K562 (cell line): ENCODE results near the gene C6orf163. TPM values are rescaled to one million over a fixed set of nuclear protein-coding genes. Genes with fewer than 3 reads are reported as not detected.

Source experiments
- CBX3 ChIP-seq, 2 experiments: IDR thresholded peaks; 1 replicate in 1 of 2; 2 replicates in 1 of 2; pipeline ENCODE4 v1.6.1; 2012; ENCODE audit warnings: inconsistent platforms in 2 of 2, low read length in 2 of 2, borderline replicate concordance in 1 of 2, control low read depth in 1 of 2
- CREB1 ChIP-seq, 2 experiments: sonication (generic) in 1 of 2; formaldehyde crosslinking in 1 of 2; IDR thresholded peaks; 2 replicates each; pipeline versions ENCODE4 v1.6.1 to v1.8.0; 2012 to 2022; ENCODE audit warnings: inconsistent platforms in 1 of 2, mild to moderate bottlenecking in 1 of 2, missing genetic modification reagents in 1 of 2, moderate library complexity in 1 of 2
- FOSL1 ChIP-seq: fragments of 200-800 bp; sonication (Bioruptor generic); conservative IDR thresholded peaks from 2 replicates; pipeline ENCODE4 v1.6.1; 2016; ENCODE audit warnings: missing genetic modification characterization, missing compliant biosample characterization
- FOXM1 ChIP-seq, 2 experiments: fragments of 450-650 bp in 1 of 2; sonication (generic) in 1 of 2; formaldehyde crosslinking in 1 of 2; IDR thresholded peaks; 2 replicates each; pipeline versions ENCODE4 v1.6.1 to v1.9.0; 2017 to 2022; ENCODE audit warnings: low read depth in 2 of 2, mild to moderate bottlenecking in 2 of 2, missing genetic modification reagents in 1 of 2, moderate library complexity in 1 of 2
- FUS ChIP-seq: fragments of 200-400 bp; formaldehyde crosslinking; optimal IDR thresholded peaks from 2 replicates; pipeline ENCODE3; 2017; ENCODE audit warnings: low read depth, low read length
- JUND ChIP-seq, 2 experiments: IDR thresholded peaks; 2 replicates in 1 of 2; 3 replicates in 1 of 2; pipeline ENCODE4 v1.6.1; 2011; ENCODE audit warnings: borderline replicate concordance in 2 of 2, low read depth in 2 of 2, low read length in 2 of 2, improper control_type of control experiment in 1 of 2, missing biosample characterization in 1 of 2, missing genetic modification characterization in 1 of 2, missing genetic modification reagents in 1 of 2
- NONO ChIP-seq, 2 experiments: fragments of 200-400 bp in 1 of 2; fragments of 450-650 bp in 1 of 2; formaldehyde crosslinking in 1 of 2; IDR thresholded peaks; 2 replicates each; pipeline ENCODE4 v1.6.1; 2017; ENCODE audit warnings: low read depth in 2 of 2, mild to moderate bottlenecking in 2 of 2, moderate library complexity in 2 of 2, low read length in 1 of 2
- POLR2G ChIP-seq: fragments of 200-400 bp; formaldehyde crosslinking; IDR thresholded peaks from 2 replicates; pipeline ENCODE4 v1.6.1; 2017; ENCODE audit warnings: low read depth, mild to moderate bottlenecking, antibody characterized with exemption, low read length, moderate library complexity
- POLR3A ChIP-seq: IDR thresholded peaks from 2 replicates; pipeline ENCODE4 v1.6.1; 2011; ENCODE audit warnings: borderline replicate concordance, mild to moderate bottlenecking, moderate library complexity; ENCODE audit not compliant: insufficient read length, insufficient read depth; ENCODE audit errors: extremely low read depth
- RB1 ChIP-seq: fragments of 450-650 bp; IDR thresholded peaks from 2 replicates; pipeline ENCODE4 v1.6.1; 2017; ENCODE audit warnings: low read depth, mild to moderate bottlenecking
- SIN3B ChIP-seq: fragments of 450-650 bp; IDR thresholded peaks from 2 replicates; pipeline ENCODE4 v1.6.1; 2017; ENCODE audit warnings: low read depth, mild to moderate bottlenecking, moderate library complexity
- SNIP1 ChIP-seq: fragments of 450-650 bp; IDR thresholded peaks from 2 replicates; pipeline ENCODE4 v1.7.1; 2017; ENCODE audit warnings: low read depth, mild to moderate bottlenecking
- SRSF3 ChIP-seq: fragments of 200-400 bp; formaldehyde crosslinking; IDR thresholded peaks from 2 replicates; pipeline ENCODE4 v1.6.1; 2016; ENCODE audit warnings: mild to moderate bottlenecking, low read length, moderate library complexity; ENCODE audit not compliant: insufficient read depth
- TOE1 ChIP-seq, 2 experiments: fragments of 450-650 bp in 1 of 2; sonication (generic) in 1 of 2; formaldehyde crosslinking in 1 of 2; IDR thresholded peaks; 2 replicates each; pipeline versions ENCODE4 v1.7.1 to v1.8.0; 2016 to 2022; ENCODE audit warnings: borderline replicate concordance in 2 of 2, mild to moderate bottlenecking in 2 of 2, antibody characterized with exemption in 1 of 2, inconsistent platforms in 1 of 2, low read depth in 1 of 2, missing genetic modification reagents in 1 of 2, moderate library complexity in 1 of 2
- ZEB2 ChIP-seq: fragments of 450-650 bp; IDR thresholded peaks from 2 replicates; pipeline ENCODE4 v1.6.1; 2016
- ZNF57 ChIP-seq: fragments of 450-650 bp; formaldehyde crosslinking; IDR thresholded peaks from 2 replicates; pipeline ENCODE4 v1.4.0; 2020; ENCODE audit warnings: mild to moderate bottlenecking, moderate library complexity
- ZNF696 ChIP-seq: fragments of 250-450 bp; sonication (Bioruptor Pico); conservative IDR thresholded peaks from 2 replicates; pipeline ENCODE4 v1.4.0; 2020; ENCODE audit warnings: mild to moderate bottlenecking, moderate library complexity
- polyA plus RNA-seq, 8 experiments: library from polyadenylated mRNA; depleted of rRNA in 4 of 8; stranded (reverse) in 5 of 8; unstranded in 3 of 8; fragments of >200 nt; fragmentation: Nextera tagmentation in 2 of 8; fragmentation: Illumina TruSeq in 1 of 8; extraction: Ambion mirVana in 2 of 8; extraction: Trizol in 1 of 8; gene quantifications; 2 replicates each; pipeline versions ENCODE4 v1.2.1 to v1.2.3, GENCODE V29; 2011 to 2014; ENCODE audit warnings: inconsistent platforms in 1 of 8, missing spikeins in 1 of 8
- total RNA-seq, 7 experiments: library from RNA; depleted of rRNA in 6 of 7; stranded (reverse); fragments of >200 nt in 6 of 7; fragmentation: Illumina TruSeq in 2 of 7; extraction: Trizol in 2 of 7; gene quantifications; 2 replicates each; pipeline versions ENCODE4 v1.2.1 to v1.2.3, GENCODE V29; 2011 to 2021; ENCODE audit warnings: low replicate concordance in 1 of 7
- TF ChIP-seq, protein P1 (sequence below): sonication (generic); formaldehyde crosslinking; IDR thresholded peaks from 2 replicates; pipeline ENCODE4 v1.8.0; 2022; ENCODE audit warnings: mild to moderate bottlenecking, missing genetic modification reagents
- TF ChIP-seq, protein P2 (sequence below): fragments of 450-650 bp; IDR thresholded peaks from 2 replicates; pipeline ENCODE4 v1.6.1; 2017; ENCODE audit warnings: antibody characterized with exemption
- TF ChIP-seq, protein P3 (sequence below), 2 experiments: fragments of 250-450 bp in 1 of 2; fragments of 450-650 bp in 1 of 2; sonication (Bioruptor Pico) in 1 of 2; IDR thresholded peaks; 2 replicates each; pipeline versions ENCODE4 v1.6.1 to v1.8.0; 2016 to 2021; ENCODE audit warnings: mild to moderate bottlenecking in 2 of 2, moderate library complexity in 2 of 2, missing compliant biosample characterization in 1 of 2, missing genetic modification characterization in 1 of 2

Gene C6orf163
- total and polyA plus RNA-seq, 9 of the 15 experiments (the other 6 are each of a cell fraction or from before 2014, with no cell fraction given) = 0.67 to 4.7 (median 1.5) TPM

DNA sequence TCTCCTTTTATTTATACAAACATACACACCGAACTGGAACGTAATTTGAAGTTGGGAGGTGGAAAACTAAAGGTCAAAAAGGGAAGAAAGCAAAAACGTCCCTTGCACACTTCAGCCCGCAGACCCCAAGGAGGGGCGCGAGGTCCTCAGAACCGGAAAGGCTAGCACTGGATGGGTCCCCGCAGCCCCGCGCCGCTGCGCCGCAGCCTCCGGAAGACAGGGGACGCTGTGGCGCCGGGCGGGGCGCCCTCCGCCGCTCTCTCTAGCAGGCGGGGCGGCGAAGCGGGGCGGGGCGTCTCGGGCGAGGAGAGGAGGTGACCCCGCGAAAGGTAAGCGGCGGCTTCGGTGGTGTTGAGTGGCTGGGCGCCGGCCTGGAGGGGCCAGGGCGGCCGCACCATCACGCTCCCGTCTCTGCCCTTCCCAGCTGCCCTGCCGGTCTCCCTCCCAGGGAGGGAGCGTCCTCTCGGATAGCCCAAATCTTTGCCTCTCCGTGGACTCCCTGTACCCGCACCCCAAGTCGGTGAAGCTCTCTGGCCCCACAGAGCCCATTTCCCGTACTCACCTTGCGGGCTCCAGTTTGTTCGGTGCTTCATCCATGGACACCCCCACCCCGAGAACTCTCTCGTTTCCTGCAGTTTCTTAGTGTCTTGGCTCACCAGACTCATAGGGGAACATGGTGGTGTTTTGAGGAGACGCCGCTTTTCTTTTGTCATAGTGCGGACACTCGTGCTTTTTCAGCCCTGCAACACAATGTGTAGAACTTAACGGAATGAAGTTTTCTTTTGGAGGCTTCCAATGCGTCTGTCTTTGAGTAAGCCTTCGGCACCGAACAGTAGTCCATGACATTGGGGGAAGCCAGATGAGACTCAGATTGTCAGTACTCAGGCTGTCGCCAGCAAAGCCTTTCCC lies 22.1 kb upstream of the C6orf163 start, which contains the start of gene SMIM8 (continued):
- peak; percentile 38; the same call in 1 of the 2 replicates for TF ChIP-seq TOE1 (IDR thresholded peaks at IDR 0.05; ENCODE audit: borderline replicate concordance)
- no peak for TF ChIP-seq TOE1 (CRISPR knock-in tag; IDR thresholded peaks at IDR 0.05; ENCODE audit: borderline replicate concordance, low read depth)
- TF ChIP-seq ZNF696 = no peak
- 0 out of 2 replicates have a peak, but pooled peaks have one; percentile 11 for TF ChIP-seq FOXM1 (IDR thresholded peaks at IDR 0.05; ENCODE audit: low read depth)
- no peak for TF ChIP-seq FOXM1 (CRISPR knock-in tag; IDR thresholded peaks at IDR 0.05; ENCODE audit: low read depth)
- no peak; the same call in 1 of the 2 replicates for TF ChIP-seq CREB1 (IDR thresholded peaks at IDR 0.05)
- no peak for TF ChIP-seq CREB1 (CRISPR knock-in tag; IDR thresholded peaks at IDR 0.05)
- no peak for TF ChIP-seq SNIP1
- TF ChIP-seq FUS = peak; percentile 61
- peak; percentile 2; the same call in 1 of the 2 replicates for TF ChIP-seq SIN3B
- TF ChIP-seq, protein P1, sequence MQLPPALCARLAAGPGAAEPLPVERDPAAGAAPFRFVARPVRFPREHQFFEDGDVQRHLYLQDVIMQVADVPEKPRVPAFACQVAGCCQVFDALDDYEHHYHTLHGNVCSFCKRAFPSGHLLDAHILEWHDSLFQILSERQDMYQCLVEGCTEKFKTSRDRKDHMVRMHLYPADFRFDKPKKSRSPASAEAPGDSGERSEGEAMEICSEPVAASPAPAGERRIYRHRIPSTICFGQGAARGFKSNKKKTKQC (CRISPR knock-in tag) = no peak
- no peak for TF ChIP-seq POLR3A
- peak in 1 of 2 experiments; percentile 83; a peak in 2 of 3 replicates for TF ChIP-seq CBX3 (IDR thresholded peaks at IDR 0.05; ENCODE audit: borderline replicate concordance in 1 of 2, low read length in 2 of 2)
- no peak for TF ChIP-seq SRSF3
- TF ChIP-seq, protein P2, sequence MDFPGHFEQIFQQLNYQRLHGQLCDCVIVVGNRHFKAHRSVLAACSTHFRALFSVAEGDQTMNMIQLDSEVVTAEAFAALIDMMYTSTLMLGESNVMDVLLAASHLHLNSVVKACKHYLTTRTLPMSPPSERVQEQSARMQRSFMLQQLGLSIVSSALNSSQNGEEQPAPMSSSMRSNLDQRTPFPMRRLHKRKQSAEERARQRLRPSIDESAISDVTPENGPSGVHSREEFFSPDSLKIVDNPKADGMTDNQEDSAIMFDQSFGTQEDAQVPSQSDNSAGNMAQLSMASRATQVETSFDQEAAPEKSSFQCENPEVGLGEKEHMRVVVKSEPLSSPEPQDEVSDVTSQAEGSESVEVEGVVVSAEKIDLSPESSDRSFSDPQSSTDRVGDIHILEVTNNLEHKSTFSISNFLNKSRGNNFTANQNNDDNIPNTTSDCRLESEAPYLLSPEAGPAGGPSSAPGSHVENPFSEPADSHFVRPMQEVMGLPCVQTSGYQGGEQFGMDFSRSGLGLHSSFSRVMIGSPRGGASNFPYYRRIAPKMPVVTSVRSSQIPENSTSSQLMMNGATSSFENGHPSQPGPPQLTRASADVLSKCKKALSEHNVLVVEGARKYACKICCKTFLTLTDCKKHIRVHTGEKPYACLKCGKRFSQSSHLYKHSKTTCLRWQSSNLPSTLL = no peak
- no peak for TF ChIP-seq ZNF57 (CRISPR knock-in tag)
- TF ChIP-seq FOSL1 = 0 out of 2 replicates have a peak, but pooled peaks have one; percentile 15
- TF ChIP-seq POLR2G = peak; percentile 94
- peak; percentile 46; the same call in 1 of the 2 replicates for TF ChIP-seq JUND (IDR thresholded peaks at IDR 0.05; ENCODE audit: borderline replicate concordance, low read depth, low read length)
- no peak for TF ChIP-seq JUND (tag; IDR thresholded peaks at IDR 0.05; ENCODE audit: borderline replicate concordance, low read depth, low read length)
- peak; percentile 47; the same call in 1 of the 2 replicates for TF ChIP-seq ZEB2
- TF ChIP-seq RB1 = peak; percentile 88
- TF ChIP-seq, protein P3, sequence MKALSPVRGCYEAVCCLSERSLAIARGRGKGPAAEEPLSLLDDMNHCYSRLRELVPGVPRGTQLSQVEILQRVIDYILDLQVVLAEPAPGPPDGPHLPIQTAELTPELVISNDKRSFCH (CRISPR knock-in tag; IDR thresholded peaks at IDR 0.05) = no peak
- TF ChIP-seq, protein P3 (tag; IDR thresholded peaks at IDR 0.05) = peak; percentile 63
- peak; percentile 39 to 76; a peak in 3 of 4 replicates for TF ChIP-seq NONO (IDR thresholded peaks at IDR 0.05; ENCODE audit: low read depth in 2 of 2, low read length in 1 of 2)
